A673 (cell line): ENCODE data around the gene DHRS12. TPM values are rescaled to one million over a fixed set of nuclear protein-coding genes. Genes with fewer than 3 reads are reported as not detected.
A peak's percentile ranks its signal among the peaks of the same experiment; 100 is the strongest.

Source experiments
- BruUV-seq: library from RNA; stranded (reverse); fragments of 400-500 nt; replicated peaks from 2 replicates; lab custom pipeline; 2021; lab: Mats Ljungman, UMichigan
- CTCF ChIA-PET: fragments of 300-600 bp; sonication (Branson Sonifier 250); formaldehyde crosslinking; loops from one replicate; lab custom pipeline; 2022; ENCODE audit warnings: antibody characterized with exemption; lab: Charles Lee
- POLR2A ChIA-PET: fragments of 300-600 bp; sonication (Branson Sonifier 250); formaldehyde crosslinking; loops from one replicate; lab custom pipeline; 2022; ENCODE audit warnings: antibody characterized with exemption; ENCODE audit not compliant: low non-redundant PET; lab: Charles Lee
- DNase-seq: peaks from one replicate; pipeline ENCODE4 v3.0.0-alpha.2; 2015; ENCODE audit warnings: low spot score
- H3K27ac ChIP-seq: fragments of 200-600 bp; sonication (generic); 2 replicates; pipeline ENCODE4 v1.5.1; 2016; ENCODE audit warnings: mixed run types, low read depth, mild to moderate bottlenecking, mixed read lengths, antibody characterized with exemption, low read length; ENCODE audit not compliant: poor library complexity, severe bottlenecking
- H3K27me3 ChIP-seq: fragments of 200-600 bp; sonication (generic); replicated peaks from 2 replicates; pipeline ENCODE4 v1.6.1; 2017; ENCODE audit warnings: mixed run types, low read depth, mild to moderate bottlenecking, mixed read lengths, antibody characterized with exemption, low read length; ENCODE audit not compliant: insufficient read depth, poor library complexity
- H3K36me3 ChIP-seq: fragments of 200-600 bp; sonication (generic); 2 replicates; pipeline ENCODE4 v1.6.1; 2016; ENCODE audit warnings: mixed run types, mild to moderate bottlenecking, mixed read lengths, antibody characterized with exemption, low read length; ENCODE audit not compliant: insufficient read depth, poor library complexity, severe bottlenecking
- H3K4me1 ChIP-seq: fragments of 200-600 bp; sonication (generic); 2 replicates; pipeline ENCODE4 v1.6.1; 2017; ENCODE audit warnings: mixed run types, mild to moderate bottlenecking, mixed read lengths, antibody characterized with exemption, low read length; ENCODE audit not compliant: insufficient read depth, poor library complexity, severe bottlenecking
- H3K4me3 ChIP-seq: fragments of 200-600 bp; sonication (generic); 2 replicates; pipeline ENCODE4 v1.5.1; 2016; ENCODE audit warnings: low read depth, mixed run types, mild to moderate bottlenecking, mixed read lengths, low read length; ENCODE audit not compliant: poor library complexity, severe bottlenecking
- H3K9me3 ChIP-seq: fragments of 200-600 bp; sonication (generic); 2 replicates; pipeline ENCODE4 v1.6.1; 2016; ENCODE audit warnings: mixed run types, low read depth, mild to moderate bottlenecking, mixed read lengths, antibody characterized with exemption, low read length; ENCODE audit not compliant: poor library complexity, severe bottlenecking
- CTCF ChIP-seq: fragments of 300-800, 200-600 bp; sonication (generic); conservative IDR thresholded peaks from 2 replicates; pipeline ENCODE4 v1.5.1; 2017; ENCODE audit warnings: low read depth, mild to moderate bottlenecking, antibody characterized with exemption, low read length, moderate library complexity, mixed read lengths
- EZH2 ChIP-seq: fragments of 200-600 bp; sonication (generic); IDR thresholded peaks from 2 replicates; pipeline ENCODE4 v1.6.1; 2017; ENCODE audit warnings: borderline replicate concordance, low read depth, mild to moderate bottlenecking, mixed read lengths, antibody characterized with exemption, low read length; ENCODE audit not compliant: poor library complexity, severe bottlenecking
- intact Hi-C: fragments of 100-400 bp; cut with micrococcal nuclease; formaldehyde crosslinking; loops from one replicate; pipeline ENCODE4 v1.10.0; 2022; ENCODE audit not compliant: unreplicated experiment
- total RNA-seq: library from RNA; stranded (reverse); gene quantifications from 2 replicates; pipeline ENCODE4 v1.2.3, GENCODE V29; 2021

Gene DHRS12
- total RNA-seq, 1 experiment from 2014 or later: 2.8 TPM

DNA sequence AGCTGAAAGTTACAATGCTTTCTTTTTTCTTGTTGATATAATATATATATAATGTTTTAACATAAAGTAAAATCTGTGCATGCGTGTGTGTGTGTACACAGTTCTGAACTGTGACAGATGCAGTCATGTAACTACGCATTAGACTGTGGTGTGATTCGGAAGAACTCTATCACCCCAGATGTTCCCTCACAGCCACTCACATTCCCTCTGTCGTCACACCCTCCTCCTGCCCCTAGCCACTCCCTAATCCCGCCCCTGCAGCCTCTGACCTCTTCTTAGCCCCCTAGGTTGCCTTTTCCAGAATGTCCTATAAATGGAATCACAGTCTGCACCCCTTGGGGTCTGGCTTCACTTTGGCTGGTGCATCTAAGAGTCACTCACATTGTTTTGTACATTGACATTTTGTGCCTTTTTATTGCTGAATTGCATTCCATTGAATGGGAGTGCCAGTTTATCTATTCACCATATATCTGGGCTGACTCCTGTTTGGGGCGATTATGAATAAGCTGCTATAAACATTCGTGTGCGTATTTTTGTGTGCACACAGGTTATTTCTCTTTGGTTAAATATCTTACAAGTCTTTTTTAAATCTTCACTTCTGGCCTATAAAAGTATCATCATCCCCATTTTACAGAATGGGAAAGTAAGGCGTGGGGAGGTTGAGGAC, 20.4 kb downstream of the DHRS12 start:
- Histone ChIP-seq H3K27me3 (no peaks in the 10 kb centered on the region), H3K9me3 (no peaks in the 10 kb centered on the region), H3K4me3 (no peak overlapping the region), H3K27ac (no peak overlapping the region), H3K36me3 (no peaks in the 10 kb centered on the region), H3K4me1 (peaks cover 34% of the 10 kb centered on the region)
- TF ChIP-seq CTCF (no peak), EZH2 (no peak)
- POLR2A ChIA-PET: no interaction called here
- no peak for DNase-seq
- no TSS peak for BruUV-seq
- intact Hi-C loops: loop anchor here (5.0 kb wide), 1 partner anchor 346 kb away; no protein-coding TSS in a partner anchor
- CTCF ChIA-PET: no interaction called here

DNA sequence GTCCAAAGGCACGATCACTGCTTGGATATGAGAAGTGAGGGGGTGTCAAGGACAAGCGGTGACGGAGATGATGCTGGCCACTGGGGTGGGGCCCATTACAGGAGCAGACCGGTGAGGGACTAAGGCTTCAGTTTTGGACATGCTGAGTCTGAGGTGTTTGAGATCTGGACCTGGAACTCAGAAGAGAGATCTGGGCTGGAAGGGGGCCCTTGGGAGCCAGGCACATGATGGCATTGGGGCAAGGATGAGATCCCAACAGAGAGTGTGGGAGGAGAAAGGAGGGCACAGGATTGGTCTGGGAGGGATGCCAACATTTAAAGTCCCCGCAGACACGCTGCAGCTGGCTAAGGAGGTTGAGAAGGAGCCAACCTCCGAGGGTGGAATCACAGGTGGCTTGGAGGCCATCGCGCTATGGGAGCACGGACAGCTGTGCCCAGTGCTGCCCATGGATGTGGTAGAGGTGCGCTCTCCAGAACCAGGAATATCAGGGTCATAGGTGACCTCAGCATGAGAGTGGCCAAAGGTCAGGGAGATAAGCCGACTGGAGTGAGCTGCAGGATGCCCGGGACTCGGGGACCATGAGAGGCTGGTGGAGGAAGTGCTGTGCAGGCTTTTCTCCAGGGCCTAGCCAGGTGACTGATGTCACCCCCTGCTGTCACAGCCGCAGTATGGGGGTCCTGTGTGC, 21.8 kb downstream of the DHRS12 start:
- intact Hi-C loops: loop anchor here (5.0 kb wide), 1 partner anchor 345 kb away; no protein-coding TSS in a partner anchor
- POLR2A ChIA-PET: no interaction called here
- CTCF ChIA-PET: no interaction called here
- Histone ChIP-seq H3K9me3 (no peaks in the 10 kb centered on the region), H3K27ac (no peak overlapping the region), H3K27me3 (no peaks in the 10 kb centered on the region), H3K4me1 (peaks cover 30% of the 10 kb centered on the region), H3K36me3 (no peaks in the 10 kb centered on the region), H3K4me3 (no peak overlapping the region)
- TF ChIP-seq EZH2 (no peak), CTCF (no peak)
- BruUV-seq: no TSS peak
- peak; percentile 37 for DNase-seq

DNA sequence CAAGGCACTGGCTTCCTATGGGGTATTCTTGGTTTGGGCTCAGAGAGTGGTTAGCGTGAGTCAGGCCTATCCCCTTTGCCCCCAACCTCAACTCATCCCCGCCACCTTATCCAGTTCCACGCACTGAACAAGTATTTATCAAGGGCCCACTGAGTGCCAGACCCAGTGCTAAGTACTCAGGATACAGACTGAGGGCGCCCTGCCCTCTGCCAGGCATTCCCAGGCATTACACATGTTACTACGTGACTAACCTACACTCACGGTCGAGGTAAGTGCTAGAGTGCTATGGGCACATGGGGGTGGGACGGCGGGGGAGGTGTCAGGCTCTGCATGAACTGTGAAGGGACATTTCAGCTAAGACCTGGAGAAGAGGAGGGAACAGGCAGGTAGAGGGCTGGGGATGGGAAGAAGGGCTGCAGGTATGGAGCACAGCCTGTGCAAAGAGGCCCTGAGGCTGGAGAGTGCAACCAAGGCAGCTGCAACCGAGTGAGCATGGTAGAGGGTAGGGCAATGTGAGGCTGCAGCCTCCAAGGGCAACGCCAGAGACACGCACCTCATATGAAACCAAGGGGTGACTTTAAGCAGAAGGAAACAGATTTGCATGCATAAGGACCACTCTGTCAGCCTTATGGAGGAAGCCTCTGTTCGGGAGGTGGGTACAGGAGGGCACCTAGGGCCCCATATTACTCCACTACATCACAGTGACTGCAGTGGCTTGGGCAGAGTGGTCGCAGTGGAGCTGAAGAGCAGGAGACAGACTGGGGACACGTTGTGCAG, 22.5 kb downstream of the DHRS12 start:
- Histone ChIP-seq H3K27me3 (no peaks in the 10 kb centered on the region), H3K4me3 (no peak overlapping the region), H3K9me3 (no peaks in the 10 kb centered on the region), H3K36me3 (no peaks in the 10 kb centered on the region), H3K4me1 (peaks cover 23% of the 10 kb centered on the region), H3K27ac (no peak overlapping the region)
- no TSS peak for BruUV-seq
- intact Hi-C loops: loop anchor here (5.0 kb wide), 1 partner anchor 344 kb away; no protein-coding TSS in a partner anchor
- peak; percentile 51 for DNase-seq
- POLR2A ChIA-PET: no interaction called here
- CTCF ChIA-PET: interaction anchor here (0.5 kb wide), 1 partner anchor 289 kb away, joined by 3 read pairs; no protein-coding TSS in a partner anchor
- TF ChIP-seq EZH2: no peak
- TF ChIP-seq CTCF: peak; percentile 63
